ENCODE measurements around the gene DHRS2.
A peak's percentile ranks its signal among the peaks of the same experiment; 100 is the strongest.

DNA sequence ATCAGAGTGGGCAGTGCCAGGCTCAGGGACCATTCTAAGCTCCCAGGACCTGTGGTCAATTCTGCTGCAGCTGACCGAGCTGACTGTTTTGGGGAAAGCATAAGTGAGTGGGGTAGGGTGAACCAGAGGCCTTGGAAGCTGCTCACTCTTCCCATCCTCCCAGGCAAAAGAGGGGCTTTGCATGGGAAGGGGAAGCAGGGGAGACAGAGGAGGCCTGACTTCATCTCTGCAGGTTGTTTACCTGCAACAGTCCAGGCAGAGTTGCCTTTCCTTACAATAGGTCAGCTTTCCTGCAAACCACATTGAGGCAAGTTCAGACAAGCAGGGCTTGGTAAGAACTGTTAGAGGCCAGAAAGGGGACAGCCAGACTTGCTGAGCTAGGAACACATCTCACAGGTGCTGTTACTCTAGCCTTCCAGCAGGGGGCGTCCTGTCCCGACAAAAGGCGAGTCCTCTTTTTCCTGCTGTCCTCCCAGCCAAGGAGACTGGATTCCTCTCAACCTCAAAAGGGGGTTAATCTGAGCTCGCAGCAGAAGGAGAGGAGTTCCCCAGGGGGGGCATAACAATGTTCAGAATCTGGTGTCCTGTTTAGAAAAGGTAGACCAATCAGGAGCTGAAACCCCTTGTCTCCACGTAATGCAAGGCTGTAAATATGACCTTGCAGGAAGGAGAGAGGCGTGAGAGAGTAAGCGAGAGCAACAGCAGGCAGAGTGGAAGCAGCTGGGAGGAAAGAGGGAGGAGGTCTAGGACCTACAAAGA lies 4.3 kb upstream of the DHRS2 start:
- TF ChIP-seq, protein P1, sequence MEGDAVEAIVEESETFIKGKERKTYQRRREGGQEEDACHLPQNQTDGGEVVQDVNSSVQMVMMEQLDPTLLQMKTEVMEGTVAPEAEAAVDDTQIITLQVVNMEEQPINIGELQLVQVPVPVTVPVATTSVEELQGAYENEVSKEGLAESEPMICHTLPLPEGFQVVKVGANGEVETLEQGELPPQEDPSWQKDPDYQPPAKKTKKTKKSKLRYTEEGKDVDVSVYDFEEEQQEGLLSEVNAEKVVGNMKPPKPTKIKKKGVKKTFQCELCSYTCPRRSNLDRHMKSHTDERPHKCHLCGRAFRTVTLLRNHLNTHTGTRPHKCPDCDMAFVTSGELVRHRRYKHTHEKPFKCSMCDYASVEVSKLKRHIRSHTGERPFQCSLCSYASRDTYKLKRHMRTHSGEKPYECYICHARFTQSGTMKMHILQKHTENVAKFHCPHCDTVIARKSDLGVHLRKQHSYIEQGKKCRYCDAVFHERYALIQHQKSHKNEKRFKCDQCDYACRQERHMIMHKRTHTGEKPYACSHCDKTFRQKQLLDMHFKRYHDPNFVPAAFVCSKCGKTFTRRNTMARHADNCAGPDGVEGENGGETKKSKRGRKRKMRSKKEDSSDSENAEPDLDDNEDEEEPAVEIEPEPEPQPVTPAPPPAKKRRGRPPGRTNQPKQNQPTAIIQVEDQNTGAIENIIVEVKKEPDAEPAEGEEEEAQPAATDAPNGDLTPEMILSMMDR (IDR thresholded peaks at IDR 0.05): peak; percentile 91
- no peak for TF ChIP-seq ZFX (IDR thresholded peaks at IDR 0.05; ENCODE audit: borderline replicate concordance)

All from 22Rv1 (cell line).